Stimulated activated CD8-positive, alpha-beta memory T cell treated with anti-CD3 and anti-CD28 coated beads, Interleukin-12 subunit alpha, Interleukin-12 subunit beta, amount 100 ng/mL, for 4 hours (primary cell): ENCODE measurements around the gene ITGB4.
"Not testable (repeated sequence)": the region's sequence is repeated elsewhere in the genome, so short reads cannot be mapped to it uniquely, and the experiment has no call there.

Source experiments
- DNase-seq: peaks from one replicate; pipeline ENCODE4 v3.0.0-alpha.2; 2020; ENCODE audit warnings: low read depth

ITGB4 gene

GRCh38 chr17:75753514-75754377, 32.5 kb downstream of the ITGB4 start:
- DNase-seq, result peak; percentile 68

GRCh38 chr17:75754378-75755204, 33.3 kb downstream of the ITGB4 start:
- no peak for DNase-seq

GRCh38 chr17:75755205-75755901, 34.1 kb downstream of the ITGB4 start:
- no peak for DNase-seq

- no peak for DNase-seq
Measured at GRCh38 chr17:75755990-75756389, 34.7 kb downstream of the ITGB4 start.

- DNase-seq, result no peak
Measured at GRCh38 chr17:75756451-75757085, 35.3 kb downstream of the ITGB4 start.

GRCh38 chr17:75757086-75757681, 35.9 kb downstream of the ITGB4 start:
- DNase-seq, result no peak

- DNase-seq, result no peak
Measured at GRCh38 chr17:75758131-75758905, 37.1 kb downstream of the ITGB4 start.

GRCh38 chr17:75759457-75759856, 38.2 kb downstream of the ITGB4 start:
- DNase-seq, result no peak

GRCh38 chr17:75759978-75760640, 38.9 kb downstream of the ITGB4 start:
- not testable (repeated sequence) for DNase-seq

GRCh38 chr17:75762513-75763268, 41.4 kb downstream of the ITGB4 start:
- no peak for DNase-seq

- DNase-seq, result no peak
Measured at GRCh38 chr17:75763269-75763607, 42.0 kb downstream of the ITGB4 start.

GRCh38 chr17:75763613-75764416, 42.6 kb downstream of the ITGB4 start:
- DNase-seq, result no peak

- no peak for DNase-seq
Measured at GRCh38 chr17:75764417-75764710, 43.1 kb downstream of the ITGB4 start.

- DNase-seq, result peak; percentile 53
Measured at GRCh38 chr17:75764711-75765421, 43.6 kb downstream of the ITGB4 start, which contains the start of gene GALK1. Gene GALK1 (minus strand): TSS chr17:75765192. CDS start chr17:75765136, 56 bp downstream.

GRCh38 chr17:75765981-75766380, 44.7 kb downstream of the ITGB4 start:
- no peak for DNase-seq

GRCh38 chr17:75767881-75768280, 46.6 kb downstream of the ITGB4 start:
- DNase-seq, result no peak

GRCh38 chr17:75769536-75769935, 48.3 kb downstream of the ITGB4 start:
- DNase-seq, result no peak
